GM19455 (cell line): Measurements from ENCODE around the gene DTNBP1.

Source experiments
- ATAC-seq: cut with Tn5 transposase; IDR thresholded peaks from one replicate; pipeline ENCODE4 v1.9.1; 2021; ENCODE audit not compliant: unreplicated experiment

Gene DTNBP1

GRCh38 chr6:15489261-15489962 is 173.4 kb downstream of the DTNBP1 start:
- ATAC-seq: no peak

DNA sequence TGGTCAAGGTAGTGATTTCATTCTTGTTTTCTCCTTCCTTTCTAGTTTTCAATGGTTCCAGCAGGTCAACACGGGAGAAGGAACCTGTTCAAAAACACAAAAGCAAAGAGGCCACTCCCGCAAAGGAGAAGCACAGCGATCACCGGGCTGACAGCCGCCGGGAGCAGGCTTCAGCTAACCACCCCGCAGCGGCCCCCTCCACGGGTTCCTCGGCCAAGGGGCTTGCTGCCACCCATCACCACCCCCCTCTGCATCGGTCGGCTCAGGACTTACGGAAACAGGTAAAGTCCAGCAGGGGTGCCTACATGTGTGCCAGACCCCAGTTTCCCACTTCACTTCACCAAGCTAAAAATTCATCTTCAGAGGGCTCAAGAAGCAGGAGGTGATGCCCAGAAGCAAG is 175.6 kb downstream of the DTNBP1 start:
- ATAC-seq: no peak

- ATAC-seq: no peak
Observed at GRCh38 chr6:15485936-15486335, 176.9 kb downstream of the DTNBP1 start.

- ATAC-seq: no peak
Observed at GRCh38 chr6:15484821-15485220, 178.0 kb downstream of the DTNBP1 start.

DNA sequence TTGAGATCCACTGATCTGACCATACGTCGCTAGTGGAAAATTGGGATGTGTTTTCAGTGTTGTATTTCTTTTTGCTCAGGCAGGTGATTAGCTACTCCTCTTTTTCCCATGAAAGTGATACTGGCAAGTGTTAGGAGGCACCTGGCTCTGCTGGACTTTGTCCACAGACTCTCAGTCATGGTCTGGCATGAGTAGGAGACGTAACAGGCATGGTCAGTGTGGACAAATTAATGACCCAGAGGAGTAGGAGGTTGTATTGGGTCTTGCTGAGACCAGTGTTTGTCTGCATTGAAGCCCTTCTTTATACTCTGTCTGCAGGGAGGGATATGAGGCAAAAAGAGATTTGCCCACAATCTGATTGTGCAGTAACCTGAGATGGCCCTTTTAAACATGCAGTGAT is 178.7 kb downstream of the DTNBP1 start:
- no peak for ATAC-seq

DNA sequence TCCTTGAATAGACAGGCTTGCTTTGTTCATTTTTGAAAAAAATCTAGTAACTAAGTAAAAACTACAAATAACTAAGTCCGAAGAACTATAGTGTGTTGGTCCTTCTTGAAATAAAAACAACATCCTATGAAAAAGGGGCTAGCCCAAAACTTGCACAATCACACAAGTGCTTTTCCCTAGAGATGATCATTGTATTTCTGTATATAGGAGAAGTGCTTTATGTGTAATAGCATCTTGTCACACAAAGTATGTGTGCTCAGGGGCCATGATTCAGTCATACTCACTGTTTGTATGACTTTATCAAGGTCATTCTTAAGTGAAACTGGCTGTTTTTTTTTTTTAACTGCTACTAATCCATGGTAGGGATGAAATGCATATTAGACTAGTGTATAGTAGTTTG is 179.8 kb downstream of the DTNBP1 start:
- ATAC-seq: no peak

- ATAC-seq: no peak
Observed at GRCh38 chr6:15481390-15482291, 181.2 kb downstream of the DTNBP1 start.

GRCh38 chr6:15480525-15480924 is 182.3 kb downstream of the DTNBP1 start:
- ATAC-seq: no peak

- ATAC-seq: no peak
Observed at GRCh38 chr6:15479761-15480160, 183.1 kb downstream of the DTNBP1 start.

DNA sequence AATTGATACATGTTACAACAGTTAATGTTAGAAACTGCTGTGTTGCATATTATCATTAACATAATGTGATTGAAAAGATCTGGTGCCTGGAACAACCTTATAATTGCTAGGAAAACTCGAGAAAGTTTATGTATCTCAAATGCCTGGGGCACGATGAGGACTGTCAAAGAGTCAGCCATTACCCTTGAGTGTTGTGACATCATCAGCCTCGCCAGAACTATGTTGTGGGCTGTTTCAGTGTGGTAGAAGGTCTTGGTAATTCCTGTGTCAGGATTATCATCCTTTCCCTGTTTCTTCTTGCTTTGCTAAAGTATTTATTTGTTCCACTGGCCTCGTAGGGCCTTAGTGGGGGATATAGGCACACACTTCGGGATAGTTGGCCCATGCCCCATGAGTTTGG is 185.1 kb downstream of the DTNBP1 start:
- no peak for ATAC-seq

DNA sequence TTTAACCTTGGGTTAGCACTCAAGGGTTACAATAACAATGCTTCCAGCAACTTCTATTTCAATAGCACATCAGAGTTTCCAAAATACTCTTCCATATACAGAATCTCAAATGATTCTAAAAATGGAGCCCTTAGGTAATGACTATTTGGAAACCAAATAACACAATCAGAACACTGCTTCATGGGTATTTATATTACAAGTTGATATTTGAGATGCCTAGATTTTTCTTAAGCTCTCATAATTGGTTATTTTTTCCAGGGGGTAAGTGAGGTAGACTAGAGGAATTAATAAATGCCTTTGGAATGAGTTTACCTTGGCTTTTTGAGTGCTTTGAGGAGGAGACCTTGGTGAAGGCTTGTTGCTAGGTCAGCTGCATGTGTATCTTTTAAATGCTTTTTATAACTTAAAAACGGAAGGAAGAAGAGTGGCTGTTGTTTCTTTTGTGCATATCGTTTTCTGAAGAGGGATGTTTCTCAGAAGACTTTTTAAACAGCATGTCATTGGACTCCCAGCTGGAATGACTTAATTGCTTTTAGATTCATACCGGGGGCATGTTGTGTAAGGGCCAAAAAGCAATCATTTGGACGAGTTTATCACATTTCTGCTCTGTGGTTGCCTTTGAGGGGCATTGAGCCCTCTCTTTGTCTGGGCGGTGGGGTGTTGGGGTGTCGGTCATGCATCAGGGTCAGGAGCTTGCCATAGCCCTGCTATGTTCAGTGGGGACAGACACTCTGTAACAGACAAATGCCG is 186.0 kb downstream of the DTNBP1 start:
- ATAC-seq: no peak

DNA sequence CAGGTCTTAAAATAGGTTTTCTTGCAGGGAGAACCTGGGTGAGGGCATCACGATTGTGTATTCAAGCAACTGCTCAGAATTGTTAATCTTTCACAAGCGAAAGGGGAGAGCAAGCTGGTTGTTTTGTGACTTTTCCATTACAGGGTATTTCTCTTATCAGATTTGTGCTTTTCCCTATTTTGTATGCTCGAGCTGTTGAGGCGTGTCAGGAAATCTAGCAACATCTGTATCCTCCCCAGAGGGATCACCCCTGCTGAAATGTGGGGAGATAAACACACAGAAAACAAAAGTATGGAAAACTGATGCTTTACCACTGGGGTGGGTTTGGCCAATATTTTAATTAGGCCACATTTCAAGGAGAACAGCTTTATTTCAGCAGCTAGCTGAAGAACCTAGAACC is 187.0 kb downstream of the DTNBP1 start:
- ATAC-seq: no peak

DNA sequence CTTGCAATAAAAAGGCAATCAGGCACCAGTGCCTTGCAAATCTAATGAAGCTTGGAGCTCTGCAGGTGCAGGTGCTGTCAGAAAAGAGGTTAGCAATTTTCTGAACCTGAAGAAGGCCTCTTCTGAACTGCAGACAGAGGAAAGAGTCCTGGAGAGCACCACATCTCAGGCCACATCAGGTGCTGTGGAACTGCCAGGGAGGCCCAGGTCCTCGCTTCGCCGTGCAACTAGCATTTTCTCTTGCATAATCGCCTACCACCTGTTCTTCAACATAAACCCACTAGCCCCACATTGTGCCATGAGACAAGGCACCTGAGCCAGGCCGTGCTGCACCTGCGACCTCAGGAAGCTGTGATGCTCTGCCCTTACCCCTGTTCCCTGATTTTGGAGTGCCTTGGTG is 187.6 kb downstream of the DTNBP1 start:
- no peak for ATAC-seq

GRCh38 chr6:15474196-15474595 is 188.6 kb downstream of the DTNBP1 start:
- ATAC-seq: no peak

DNA sequence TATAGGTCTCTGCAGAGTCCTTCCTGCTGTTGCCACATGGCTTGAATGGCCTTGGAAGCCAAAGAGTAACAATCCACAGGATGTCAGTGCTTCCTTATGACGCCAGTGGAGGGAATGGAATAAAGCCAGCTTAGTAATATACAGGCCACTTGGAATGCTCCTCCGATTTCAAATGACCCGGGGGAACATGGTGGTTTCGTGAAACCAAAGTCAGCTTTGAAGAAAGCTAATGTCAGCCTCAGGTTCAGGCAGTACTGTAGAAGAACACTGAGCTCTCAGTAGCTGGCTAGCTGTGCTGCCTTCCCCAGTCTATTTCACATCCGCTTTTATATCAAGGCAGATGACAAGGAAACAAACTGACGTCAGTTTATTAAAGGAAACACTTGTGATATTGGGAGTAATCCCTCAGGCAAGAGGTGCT is 189.1 kb downstream of the DTNBP1 start:
- ATAC-seq: no peak

- ATAC-seq: no peak
Observed at GRCh38 chr6:15473174-15473573, 189.7 kb downstream of the DTNBP1 start.
